GM18517 (cell line): ENCODE measurements around the gene KASH5.

Experiments
- ATAC-seq: cut with Tn5 transposase; IDR thresholded peaks from one replicate; pipeline ENCODE4 v1.9.1; 2021; ENCODE audit warnings: mild to moderate bottlenecking, moderate library complexity; ENCODE audit not compliant: unreplicated experiment

KASH5 gene

DNA sequence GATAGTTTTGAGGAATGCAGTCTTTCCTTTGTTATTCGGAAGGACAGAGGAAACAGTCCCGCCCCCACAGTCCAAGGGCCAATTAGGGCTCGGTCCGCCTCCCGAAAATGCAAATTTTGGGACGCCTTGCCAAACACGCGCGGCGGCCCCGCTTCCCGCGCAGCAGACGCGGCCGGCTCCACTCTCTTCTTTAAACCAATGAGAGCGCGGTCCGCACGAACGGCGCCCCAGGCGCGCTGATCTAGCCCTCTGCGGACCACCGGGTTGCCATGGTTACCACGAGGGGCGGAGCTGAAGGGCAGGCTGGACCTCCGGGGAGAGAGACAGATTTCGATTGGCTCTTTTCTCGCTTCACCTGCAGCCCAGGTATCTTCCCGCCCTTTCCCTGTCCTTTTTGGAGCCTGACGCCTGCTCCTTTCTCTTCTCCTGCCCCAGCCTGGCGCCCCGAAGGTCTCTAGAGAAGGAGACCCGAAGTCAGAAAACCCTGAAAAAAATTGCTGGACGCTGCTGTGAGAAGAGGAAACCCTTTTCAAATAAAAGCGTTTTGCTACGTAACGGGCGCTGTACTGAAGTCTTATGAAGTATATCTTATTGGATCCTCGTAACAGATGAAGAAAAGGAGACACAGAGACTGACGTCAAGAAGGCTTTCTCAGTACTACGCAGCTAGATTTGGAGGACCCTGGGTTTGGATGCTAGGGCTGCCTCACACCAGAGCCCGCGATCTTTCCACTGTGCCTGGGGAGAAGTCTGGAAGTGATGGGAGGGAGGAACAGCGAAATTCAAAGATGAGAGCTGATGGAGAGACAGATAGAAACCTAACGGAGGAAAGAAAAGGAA lies 33.2 kb downstream of the KASH5 start:
- ATAC-seq = no peak

DNA sequence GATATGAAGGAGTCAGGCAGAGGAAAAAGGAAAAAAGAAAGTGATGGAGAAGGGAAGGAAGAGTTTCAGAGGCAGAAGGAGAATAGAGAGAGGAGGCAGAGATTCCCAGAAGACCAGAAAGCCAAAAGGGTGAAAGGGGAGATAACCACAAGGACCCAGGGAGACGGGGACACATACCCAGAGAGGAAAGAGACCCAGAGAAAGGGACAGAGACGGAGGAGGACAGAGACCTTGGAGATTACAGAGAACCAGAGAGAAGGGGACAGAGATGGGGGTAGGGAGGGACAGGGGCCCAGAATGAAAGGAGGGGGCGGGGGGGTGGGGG lies 33.8 kb downstream of the KASH5 start:
- no peak for ATAC-seq

DNA sequence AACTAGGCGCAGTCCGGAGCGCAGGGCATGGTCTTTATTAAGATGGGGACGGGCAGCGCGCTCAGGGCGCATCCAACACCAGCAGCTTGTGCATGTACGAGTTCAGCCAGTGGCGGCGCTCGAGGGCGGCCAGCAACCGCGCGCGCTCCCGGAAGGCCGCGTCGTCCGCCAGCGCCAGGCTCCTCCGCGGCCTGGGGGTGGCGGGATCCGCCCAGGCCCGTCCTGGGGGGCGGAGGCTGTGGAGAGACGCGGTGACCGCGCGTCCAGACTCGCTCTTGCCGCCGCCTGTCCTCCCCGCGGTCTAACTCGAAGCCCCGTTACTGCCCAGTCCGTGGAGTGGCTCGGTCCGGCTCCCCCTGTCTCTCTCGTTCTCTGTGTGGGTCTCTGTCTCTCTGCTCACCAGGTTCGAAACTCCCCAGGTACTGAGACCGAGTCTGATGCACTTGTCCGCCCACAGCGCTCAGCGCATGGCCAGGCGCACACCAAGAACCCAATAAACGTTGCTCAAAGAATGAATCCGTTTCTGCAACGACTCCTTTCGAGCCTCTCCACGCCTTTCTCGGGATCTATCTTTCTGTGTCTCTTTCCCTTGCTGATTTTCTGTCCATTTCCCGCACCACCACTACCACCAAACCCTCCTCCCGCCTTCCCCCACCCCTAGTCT lies 34.5 kb downstream of the KASH5 start:
- no peak for ATAC-seq

DNA sequence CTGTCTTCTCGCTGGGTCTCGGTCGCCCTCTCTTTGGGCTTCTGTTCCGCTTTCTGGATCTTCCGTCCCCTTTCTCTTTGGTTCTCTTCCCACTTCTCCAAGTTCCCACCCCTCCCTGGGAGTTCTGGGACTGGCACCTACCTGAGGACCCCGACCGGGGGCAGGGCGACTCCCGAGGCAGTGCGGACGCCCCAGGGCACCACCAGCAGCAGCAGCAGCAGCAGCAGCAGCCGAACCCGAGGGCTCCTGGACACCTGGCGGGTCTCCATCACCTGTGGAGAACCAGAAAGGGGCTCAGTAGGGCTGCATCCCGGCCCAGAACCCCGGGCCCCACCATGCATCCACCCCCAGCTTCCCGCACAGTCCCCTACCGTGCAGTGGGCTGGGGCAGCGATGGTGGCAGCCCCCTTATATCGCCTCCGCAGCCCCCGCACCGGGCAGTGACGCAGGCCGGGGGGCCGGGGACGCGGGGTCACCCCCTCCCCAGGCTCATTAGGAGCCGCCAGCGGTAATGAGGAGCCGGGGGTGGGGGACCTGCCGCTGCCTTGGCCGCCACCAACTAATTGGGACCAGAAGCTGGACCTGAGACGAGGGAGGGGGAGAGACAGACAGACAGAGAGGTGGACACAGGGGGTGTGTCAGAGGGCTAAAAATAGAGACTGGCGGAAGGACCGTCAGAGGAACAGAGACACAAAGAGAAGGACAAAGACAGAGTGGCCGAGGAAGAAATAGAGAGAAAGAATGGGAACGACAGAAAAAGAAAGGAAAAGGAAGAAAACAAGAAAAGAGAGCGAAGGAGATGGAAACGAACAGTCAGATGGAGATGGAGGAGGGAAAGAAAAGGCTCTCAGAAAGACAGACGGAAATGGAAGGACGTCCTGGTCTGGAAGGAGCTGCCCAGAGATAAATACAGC lies 35.3 kb downstream of the KASH5 start, which contains the start of gene PTH2:
TSS of gene PTH2 (minus strand) at position 371 of the 914 bp plus-strand sequence. CDS start at position 269, 102 bp downstream.
- ATAC-seq = no peak

DNA sequence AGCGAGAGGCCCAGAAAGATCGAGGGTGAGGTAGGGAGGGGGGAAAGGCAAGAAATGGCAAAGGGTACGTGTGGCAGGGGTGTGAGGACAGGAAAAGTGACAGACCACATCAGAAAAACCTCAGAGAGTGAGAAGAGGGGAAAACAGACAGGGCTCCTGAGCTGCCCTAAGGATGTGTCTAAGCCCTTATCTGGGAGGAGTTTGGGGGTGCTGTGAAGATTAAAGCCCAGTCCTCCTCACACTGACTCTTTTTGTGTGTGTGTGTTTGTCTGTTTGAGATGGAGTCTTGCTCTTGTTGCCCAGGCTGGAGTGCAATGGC lies 35.9 kb downstream of the KASH5 start:
- ATAC-seq = no peak

DNA sequence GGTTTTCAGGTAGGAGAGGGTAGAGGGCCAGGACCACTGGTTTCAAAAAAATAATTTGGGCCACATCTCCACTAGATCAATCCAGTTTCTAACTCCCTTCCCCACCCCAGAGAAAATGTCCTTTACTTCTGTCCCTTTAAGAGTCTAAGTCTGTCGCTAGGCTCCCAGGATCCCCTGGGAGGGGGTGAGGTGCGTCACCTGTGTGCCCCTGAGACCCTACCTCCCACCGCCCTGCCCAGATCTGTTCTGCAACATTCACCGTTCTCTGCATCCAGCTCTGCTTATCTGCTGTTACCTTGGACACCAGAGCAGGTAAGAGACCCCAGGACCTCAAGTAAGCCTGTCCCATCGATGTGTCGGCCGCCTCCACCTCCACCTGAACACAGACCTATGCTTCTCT lies 37.1 kb downstream of the KASH5 start, which contains the start of gene GFY:
TSS of gene GFY (plus strand) at position 211 of the 400 bp plus-strand sequence. CDS start 1,043 bp downstream, outside the sequence.
- no peak for ATAC-seq

DNA sequence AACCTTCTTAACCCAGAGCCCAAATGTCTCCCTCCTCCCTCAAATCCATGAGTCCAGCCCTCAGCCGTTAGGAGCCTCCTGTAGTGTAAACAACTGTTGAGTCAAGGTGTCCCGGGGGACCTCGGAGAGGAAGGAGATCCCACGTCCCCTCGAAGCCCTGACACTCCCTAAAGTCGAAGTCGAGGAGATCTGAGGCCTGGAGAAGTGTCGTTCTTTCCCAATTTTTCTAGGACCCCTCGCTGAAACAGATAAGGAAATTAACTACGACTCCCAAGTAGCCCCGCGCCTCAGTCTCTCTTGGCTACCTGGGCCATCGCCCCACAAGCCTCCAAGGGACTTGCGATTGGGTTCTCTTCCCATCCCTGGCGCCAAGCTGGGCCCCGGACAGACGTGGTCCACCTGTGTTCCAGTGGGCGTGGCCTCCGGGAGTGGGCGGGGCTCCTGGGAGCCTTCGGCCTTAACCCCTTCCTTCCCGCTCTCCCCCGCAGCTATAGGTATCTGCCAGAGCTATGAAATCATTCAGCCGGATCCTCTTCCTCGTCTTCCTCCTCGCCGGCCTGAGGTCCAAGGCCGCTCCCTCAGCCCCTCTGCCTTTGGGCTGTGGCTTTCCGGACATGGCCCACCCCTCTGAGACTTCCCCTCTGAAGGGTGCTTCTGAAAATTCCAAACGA lies 38.0 kb downstream of the KASH5 start:
- ATAC-seq = no peak

DNA sequence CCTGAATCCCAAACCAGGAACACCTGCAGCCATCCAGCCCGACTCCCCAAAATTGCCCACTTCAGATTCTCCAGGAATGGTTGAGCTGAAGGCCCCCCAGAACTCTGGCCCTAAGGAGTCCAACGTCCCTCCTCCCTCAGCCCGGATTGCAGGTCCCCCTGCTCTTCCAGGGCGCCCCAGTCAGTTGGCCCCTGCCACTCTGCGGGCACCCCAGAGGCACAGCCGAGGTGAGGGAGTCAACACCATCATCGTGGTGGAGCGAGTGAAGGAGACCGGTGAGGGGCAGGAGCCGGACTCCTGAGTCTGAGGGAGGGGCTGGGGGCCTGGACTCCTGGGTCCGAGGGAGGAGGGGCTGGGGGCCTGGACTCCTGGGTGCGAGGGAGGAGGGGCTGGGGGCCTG lies 39.3 kb downstream of the KASH5 start:
- no peak for ATAC-seq

DNA sequence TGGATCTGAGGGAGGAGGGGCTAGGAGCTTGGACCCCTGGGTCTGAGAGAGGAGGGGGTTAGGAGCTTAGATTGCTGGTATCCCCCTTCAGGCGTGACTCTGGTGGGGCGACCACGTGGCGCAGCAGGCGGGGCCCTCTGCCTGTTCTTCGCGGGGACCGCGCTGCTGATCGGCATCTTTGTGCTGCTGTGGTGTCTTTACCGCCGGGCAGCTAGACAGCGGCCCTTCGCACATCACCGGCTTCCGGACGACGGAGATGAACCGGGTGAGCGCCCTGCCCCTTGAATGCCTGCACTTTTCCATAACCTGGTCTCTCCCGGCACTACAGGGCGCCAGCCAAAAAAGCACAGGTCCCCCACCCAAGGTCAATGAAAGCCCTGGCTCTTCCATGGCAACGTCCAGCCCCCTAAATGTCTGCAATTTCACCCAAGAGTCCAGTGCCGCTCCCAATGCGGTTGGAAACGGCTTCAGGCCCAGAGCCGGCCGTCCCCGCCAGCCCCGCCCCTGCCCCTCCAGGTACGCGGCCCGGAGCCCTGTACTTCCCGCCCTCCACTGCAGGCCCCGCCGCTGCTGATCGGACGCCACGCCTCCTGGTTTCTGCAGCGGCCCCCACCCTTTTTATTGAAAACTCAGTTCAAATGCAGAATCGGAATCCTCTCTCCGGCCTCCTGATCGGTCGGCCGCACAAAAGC lies 40.0 kb downstream of the KASH5 start:
- ATAC-seq = no peak

DNA sequence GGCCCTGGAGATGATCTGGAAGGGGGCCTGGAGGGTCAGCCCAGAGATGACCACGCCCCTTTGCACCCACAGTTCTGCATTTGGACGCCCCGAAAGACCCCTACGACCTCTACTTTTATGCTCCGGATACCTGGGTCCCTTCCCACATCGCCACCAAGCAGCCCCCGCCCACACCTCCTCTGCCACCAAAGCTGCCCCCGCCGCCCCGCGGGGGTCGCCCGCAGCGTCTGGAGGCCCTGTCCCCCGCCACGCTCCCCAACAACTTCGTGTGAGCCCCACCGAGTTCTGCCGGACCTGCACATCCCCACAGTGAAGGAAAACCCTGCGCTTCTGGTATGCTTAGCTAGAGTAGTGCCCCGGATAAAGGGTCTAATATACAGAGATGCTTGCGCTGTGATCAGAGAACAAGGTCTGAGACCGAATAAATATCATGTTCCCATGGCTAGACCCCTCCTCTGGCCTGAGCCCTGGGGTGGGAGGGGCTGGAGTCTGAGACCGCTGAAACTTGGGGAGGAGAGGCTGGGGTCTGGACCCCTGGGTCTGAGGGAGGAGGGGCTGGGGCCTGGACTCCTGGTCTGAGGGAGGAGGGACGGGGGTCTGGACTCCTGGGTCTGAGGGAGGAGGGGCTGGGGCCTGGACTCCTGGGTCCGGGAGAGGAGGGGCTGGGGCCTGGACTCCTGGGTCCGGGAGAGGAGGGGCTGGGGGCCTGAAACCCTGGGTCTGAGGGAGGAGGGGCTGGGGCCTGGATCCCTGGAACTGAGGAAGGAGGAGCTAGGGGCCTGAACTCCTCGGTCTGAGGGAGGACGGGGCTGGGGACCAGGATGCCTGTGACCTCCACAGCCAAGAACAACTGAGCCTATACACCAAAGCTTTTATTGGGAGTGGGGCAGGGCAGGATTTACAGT lies 40.8 kb downstream of the KASH5 start:
- no peak for ATAC-seq

DNA sequence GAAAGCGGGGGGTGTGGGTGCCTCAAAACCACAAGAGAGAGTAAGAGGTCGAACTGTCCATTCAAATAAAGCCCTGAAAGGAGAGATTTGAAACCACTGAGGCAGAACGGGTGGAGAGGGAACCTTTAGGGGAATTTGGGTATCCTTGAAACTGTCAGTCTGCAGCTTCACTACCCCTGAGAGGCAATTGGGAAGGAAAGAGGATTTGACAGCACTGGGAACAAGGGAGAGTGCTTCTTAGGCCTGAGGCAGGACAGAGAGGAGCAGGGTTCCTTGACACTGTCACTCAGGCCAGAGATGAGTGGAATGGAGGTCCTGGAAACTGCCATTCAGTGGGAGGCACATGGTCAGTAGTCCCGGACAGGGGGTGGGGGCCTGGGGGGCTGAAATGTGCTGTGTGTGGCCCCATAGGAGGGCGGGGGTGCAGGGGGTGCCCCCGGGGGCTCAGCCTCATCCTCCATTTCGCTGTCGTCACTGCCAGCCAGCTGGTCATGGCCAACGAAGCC lies 42.2 kb downstream of the KASH5 start:
- ATAC-seq = no peak

DNA sequence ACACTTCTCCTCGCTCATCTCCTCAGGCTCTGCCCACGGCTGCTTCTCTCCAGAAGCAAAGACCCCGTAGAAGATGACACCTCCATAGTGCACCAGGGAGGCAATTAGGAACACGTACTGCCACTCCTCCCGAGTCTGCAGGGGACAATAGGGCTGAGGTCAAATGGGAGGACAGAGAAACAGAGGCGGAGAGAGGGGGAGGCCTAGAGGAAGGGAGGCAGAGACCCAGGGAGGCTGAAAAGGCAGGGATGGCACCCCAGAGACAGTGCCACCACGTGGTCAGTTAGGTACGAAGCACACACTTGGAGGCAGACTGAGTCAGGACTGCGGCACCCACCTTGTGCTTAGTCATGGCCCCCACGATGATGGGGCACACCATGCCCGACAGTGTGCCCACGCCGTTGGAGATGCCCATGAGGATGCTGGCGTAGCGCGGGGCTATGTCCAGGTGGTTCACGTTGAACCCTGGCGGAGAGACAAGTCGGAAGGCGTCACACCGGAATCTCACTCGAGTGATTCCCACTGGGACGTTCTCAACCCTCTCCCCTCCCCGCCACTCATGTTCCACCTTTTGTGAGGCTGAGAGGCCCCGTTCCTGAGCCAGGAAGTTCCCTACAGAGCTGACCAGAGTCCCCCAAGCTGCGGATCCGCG lies 42.8 kb downstream of the KASH5 start:
- ATAC-seq = no peak

DNA sequence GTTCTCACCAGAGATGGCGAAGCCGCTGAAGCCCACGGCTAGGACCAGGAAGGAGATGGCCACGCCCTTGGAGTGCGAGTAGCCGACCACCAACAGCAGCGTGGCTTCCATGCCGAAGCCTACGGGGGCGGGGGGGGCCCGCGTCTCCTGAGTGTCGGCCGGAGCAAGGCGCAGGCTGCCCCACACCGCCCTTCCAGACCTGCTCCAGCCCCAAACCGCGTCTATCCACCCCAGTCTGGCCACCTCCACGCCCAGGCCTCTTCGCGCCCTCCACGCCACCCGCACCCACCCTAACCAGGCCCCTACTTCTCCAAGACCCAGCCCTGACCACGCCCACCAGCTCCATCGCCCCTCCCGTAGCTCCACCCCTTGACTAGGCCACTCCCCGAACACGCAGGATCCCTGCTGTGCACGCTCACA lies 43.3 kb downstream of the KASH5 start:
- ATAC-seq = no peak

DNA sequence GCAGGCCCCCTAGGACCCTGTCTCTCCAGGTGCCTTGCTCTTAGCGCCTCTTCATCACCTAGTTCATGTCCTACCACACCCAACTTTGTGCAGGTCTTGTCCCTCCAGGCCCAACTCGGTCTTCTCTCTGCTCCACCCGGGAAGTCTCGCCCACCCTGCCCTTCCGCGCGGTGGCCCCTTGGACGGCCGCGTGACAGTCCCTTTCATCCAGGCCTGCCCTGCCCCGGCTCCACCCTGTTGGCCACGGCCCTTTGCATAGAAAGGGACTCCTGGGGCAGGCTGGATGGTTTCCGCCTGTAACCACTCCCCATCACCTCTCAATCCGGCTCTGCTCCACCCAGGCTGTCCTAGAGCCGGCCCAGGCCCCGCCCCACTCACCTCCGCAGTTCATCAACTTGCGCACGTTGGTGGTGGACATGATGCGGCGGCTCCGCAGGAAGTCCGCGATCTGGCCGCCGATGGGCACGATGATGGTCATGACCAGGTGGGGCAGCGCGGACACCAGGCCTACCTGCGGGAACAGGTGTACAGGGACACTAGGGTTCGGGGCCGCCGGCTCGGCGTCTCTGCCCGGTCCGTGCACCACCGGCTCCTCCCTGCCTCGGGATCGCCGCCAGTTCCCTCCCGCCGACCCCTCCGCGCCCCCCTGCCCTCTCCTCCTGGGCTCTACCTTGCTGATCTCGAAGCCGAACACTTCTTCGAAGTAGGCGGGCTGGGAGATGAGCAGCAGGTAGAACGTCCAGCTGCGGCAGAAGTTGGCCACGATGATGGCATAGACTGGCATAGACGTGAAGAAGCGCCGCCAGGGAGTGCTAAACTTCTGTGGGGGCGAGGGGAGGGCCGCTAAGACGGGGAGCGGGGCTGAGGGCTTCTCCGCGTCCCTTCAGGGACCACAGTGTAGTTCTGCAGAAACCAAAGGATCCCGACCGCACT lies 44.4 kb downstream of the KASH5 start:
- ATAC-seq = no peak

DNA sequence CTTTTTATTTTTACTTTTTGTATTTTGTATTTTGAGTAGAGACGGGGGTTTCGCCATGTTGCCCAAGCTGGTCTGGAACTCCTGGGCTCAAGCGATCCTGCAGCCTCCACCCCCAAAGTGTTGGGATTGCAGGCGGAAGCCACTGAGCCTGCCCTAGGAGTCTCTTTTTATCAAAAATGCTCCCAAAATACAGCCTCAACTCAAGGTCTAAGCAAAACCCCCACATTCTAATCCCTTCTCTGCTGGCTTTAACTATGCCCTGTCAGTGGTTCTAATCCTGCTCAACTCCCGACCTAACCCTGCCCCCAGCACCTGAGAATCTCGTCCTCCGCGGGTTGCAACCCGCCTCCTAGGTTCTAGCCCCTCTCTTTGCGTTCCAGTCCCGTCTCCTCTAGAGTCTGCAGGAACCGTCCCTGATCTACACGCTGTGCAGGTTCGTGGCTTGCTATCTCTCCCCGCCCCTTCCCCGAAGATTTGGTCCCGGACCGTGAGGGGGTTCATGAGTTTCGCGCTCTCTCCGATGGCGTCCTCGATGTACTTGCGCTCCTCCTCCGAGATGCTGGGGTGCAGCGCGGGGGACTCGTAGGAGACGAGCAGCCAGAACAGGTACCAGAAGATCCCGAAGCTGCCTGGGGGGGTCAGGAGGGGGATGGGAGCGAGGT lies 45.3 kb downstream of the KASH5 start:
- no peak for ATAC-seq

DNA sequence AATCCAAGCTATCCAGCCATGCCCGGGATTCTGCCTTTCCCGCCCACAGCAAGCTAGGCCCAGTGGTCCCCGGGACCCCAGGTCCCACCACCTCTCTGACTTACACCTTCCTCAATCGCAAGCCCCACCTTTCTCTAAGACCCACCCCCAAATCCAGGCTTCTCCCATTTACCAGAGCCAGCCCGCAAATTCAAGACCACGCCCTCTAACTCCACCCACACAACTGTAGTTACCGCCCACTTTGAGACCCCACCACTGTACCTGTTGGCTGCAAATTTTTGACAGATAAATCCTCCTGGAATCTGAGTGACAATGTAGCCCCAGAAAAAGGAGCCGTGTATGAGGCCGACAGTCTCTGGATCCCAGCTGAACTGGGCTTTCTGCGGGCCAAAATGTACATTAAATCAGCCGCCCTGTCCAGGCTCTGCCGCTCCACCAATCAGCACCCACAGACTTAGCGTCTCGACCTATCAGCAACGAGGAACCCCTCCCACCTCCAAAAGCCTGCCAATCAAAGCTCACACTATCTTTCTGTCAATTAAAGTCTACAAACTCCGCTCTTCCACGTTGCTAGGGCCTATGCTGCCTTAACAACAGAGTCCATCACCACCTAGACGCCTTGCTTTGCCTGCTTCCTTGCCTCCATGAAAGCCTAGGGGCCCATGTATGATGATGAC lies 47.0 kb downstream of the KASH5 start:
- ATAC-seq = no peak
